ENCODE results near the gene KIAA0408. TPM values are rescaled to one million over a fixed set of nuclear protein-coding genes. Genes with fewer than 3 reads are reported as not detected.
"Not testable (repeated sequence)": the region's sequence is repeated elsewhere in the genome, so short reads cannot be mapped to it uniquely, and the experiment has no call there.

Gene KIAA0408
- total RNA-seq, 4 donors from 2014 or later: 0.80 to 3.0 (median 1.8) TPM

- no peak for TF ChIP-seq CTCF (IDR thresholded peaks at IDR 0.05)
- TF ChIP-seq POLR2A (IDR thresholded peaks at IDR 0.05): no peak
- intact Hi-C loops (cut with DNase I; ENCODE audit: low total_unique reads): no loop called here
- 74 to 76% methylated on average over 1 of the region's 1 CpG for WGBS, 2 donors
Measured at GRCh38 chr6:127441881-127442280, 17.3 kb downstream of the KIAA0408 start.

GRCh38 chr6:127439718-127440117 lies 19.5 kb downstream of the KIAA0408 start:
- WGBS, 2 donors: 60 to 73% methylated on average over 2 of the region's 2 CpGs
- intact Hi-C loops (cut with DNase I; ENCODE audit: low total_unique reads): no loop called here
- no peak for DNase-seq (ENCODE audit: low spot score in 2 of 2)
- TF ChIP-seq POLR2A (IDR thresholded peaks at IDR 0.05) (no peak), CTCF (IDR thresholded peaks at IDR 0.05) (no peak)
- H3K4me3 ChIP-seq (ENCODE audit: low read depth, poor library complexity, severe bottlenecking): no peak overlapping the region

More at GRCh38 chr6:127441881-127442280, 17.3 kb downstream of the KIAA0408 start:
- DNase-seq (ENCODE audit: low spot score in 2 of 2): no peak
- no peak overlapping the region for H3K4me3 ChIP-seq (ENCODE audit: low read depth, poor library complexity, severe bottlenecking)

- intact Hi-C loops (cut with DNase I; ENCODE audit: low total_unique reads): no loop called here
- DNase-seq (ENCODE audit: low spot score in 2 of 2): no peak
- 80 to 81% methylated on average over 3 of the region's 3 CpGs for WGBS, 2 donors
- TF ChIP-seq POLR2A (IDR thresholded peaks at IDR 0.05): no peak
- no peak for TF ChIP-seq CTCF (IDR thresholded peaks at IDR 0.05)
- no peak overlapping the region for H3K4me3 ChIP-seq (ENCODE audit: low read depth, poor library complexity, severe bottlenecking)
Measured at GRCh38 chr6:127436578-127437110, 22.5 kb downstream of the KIAA0408 start.

- no peak for DNase-seq (ENCODE audit: low spot score in 2 of 2)
- H3K4me3 ChIP-seq (ENCODE audit: low read depth, poor library complexity, severe bottlenecking): no peak overlapping the region
- WGBS, 2 donors: 64 to 70% methylated on average over 7 of the region's 7 CpGs
- intact Hi-C loops (cut with DNase I; ENCODE audit: low total_unique reads): no loop called here
- no peak for TF ChIP-seq POLR2A (IDR thresholded peaks at IDR 0.05)
- no peak for TF ChIP-seq CTCF (IDR thresholded peaks at IDR 0.05)
Measured at GRCh38 chr6:127435626-127436220, 23.5 kb downstream of the KIAA0408 start.

- no peak for TF ChIP-seq POLR2A (IDR thresholded peaks at IDR 0.05)
- no peak for TF ChIP-seq CTCF (IDR thresholded peaks at IDR 0.05)
- DNase-seq (ENCODE audit: low spot score in 2 of 2): no peak
- no peak overlapping the region for H3K4me3 ChIP-seq (ENCODE audit: low read depth, poor library complexity, severe bottlenecking)
- intact Hi-C loops (cut with DNase I; ENCODE audit: low total_unique reads): no loop called here
Measured at GRCh38 chr6:127434651-127435050, 24.5 kb downstream of the KIAA0408 start.

GRCh38 chr6:127428562-127428961 lies 30.6 kb downstream of the KIAA0408 start:
- 85 to 96% methylated on average over 9 of the region's 9 CpGs for WGBS, 2 donors
- DNase-seq (ENCODE audit: low spot score in 2 of 2); H3K4me3 ChIP-seq (ENCODE audit: low read depth, poor library complexity, severe bottlenecking): not testable (repeated sequence)
- intact Hi-C loops (cut with DNase I; ENCODE audit: low total_unique reads): loop anchor here (10.0 kb wide), 1 partner anchor 124 kb away; no protein-coding TSS in a partner anchor
